GM21381 (cell line): Measurements from ENCODE around the gene MAPKAP1.
A peak's percentile ranks its signal among the peaks of the same experiment; 100 is the strongest.

Experiments used
- ATAC-seq: cut with Tn5 transposase; IDR thresholded peaks from one replicate; pipeline ENCODE4 v1.9.1; 2021; ENCODE audit warnings: mild to moderate bottlenecking, moderate library complexity; ENCODE audit not compliant: unreplicated experiment

MAPKAP1 gene

DNA sequence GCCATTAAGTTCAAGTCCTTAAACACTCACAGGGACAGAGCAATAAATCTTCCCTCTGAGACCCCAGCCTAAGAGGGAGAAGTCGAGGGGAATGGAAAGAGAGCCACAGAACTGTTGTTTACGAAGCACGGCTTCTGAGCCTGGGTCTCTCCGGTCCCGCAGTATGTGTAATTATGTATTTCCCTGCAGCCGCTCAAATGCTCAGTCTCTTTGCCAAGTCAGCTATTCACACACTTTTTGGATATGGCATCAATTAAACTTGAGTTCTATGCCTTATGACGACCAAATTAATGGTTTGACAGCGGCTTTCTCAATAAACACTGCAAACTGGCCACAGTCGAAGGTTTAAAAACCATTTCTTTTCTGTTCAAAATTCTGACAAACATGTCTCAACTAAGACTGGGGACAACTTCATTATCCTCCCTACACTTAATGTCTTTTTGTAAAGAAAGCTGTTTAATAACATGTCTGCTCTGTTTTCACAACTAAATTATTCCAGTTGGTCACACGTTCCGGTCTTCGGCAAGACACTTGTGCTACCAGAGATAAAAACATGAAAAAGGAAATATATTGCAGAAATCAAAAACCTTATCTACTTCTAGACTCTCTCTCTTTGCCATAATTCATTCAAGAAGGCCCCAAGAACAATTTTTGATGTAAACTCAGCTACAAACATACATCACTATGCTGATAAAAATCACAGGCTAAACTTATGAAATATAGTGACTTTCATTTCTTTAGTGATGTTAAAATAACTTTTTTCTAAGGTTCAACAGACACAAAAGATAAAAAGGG, 242.2 kb downstream of the MAPKAP1 start:
- no peak for ATAC-seq

DNA sequence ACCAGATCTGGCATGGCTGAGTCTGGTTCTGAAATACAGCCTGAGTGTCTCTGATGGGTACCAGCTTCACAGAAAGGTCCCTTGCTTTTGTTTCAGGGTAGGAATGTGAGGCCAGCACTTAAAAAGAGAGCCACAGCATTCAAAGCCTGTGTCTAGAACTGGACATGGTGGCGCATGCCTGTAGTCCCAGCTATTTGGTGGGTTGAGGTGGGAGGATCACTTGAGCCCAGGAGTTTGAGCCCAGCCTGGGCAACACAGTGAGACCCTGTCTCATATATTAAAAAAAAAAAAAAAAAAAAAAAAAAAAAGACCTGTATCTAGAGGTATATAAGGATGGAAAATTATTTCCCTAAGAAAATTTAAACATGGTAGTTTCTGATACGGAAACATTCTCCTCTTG, 243.1 kb downstream of the MAPKAP1 start:
- ATAC-seq, result no peak

DNA sequence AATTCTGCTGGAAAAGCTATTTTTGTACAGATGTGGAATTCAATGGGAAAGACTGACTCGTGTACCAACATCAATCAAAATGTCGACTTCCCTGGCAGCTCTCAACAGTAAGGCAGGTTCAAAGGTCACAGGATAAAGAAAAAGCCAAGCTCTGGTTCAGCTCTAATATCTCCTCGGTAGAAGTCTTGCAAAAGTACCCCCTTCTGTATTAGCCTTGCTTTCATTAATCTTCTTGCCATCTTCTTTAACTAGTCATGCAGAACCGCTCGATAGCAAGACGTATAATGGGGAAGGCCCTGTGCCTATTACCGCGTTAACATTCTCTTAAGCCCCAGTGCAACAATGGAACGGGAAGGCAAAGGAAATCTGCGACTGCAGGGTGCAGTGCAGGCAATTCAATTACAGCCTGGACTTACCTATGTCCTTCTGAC, 244.1 kb downstream of the MAPKAP1 start:
- no peak for ATAC-seq

DNA sequence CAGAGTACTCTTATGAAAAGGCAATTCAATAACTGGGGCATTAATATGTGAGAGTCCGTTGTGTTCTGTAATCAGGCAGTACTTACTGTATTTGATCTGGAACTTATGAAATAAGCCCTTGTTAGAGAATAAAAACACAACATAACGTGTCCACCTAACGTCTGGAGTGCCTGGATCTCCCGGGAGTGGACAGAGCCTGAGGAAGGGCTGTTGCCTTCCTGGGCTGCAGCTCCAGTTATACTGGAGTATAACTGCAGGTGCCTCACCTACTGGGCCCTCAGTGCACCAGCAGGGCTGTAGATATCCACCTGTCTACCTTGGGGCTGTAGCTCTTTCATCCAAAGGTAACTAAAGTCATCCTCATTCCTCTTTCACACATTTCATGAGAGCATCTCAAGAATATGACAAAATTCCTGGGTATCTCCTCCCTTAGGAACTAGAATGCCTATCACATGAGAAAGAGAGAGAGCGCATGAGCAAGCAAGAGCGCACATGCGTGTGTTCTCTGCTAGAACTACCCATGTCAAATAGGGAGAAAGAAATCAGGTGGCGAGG, 245.3 kb downstream of the MAPKAP1 start:
- no peak for ATAC-seq

DNA sequence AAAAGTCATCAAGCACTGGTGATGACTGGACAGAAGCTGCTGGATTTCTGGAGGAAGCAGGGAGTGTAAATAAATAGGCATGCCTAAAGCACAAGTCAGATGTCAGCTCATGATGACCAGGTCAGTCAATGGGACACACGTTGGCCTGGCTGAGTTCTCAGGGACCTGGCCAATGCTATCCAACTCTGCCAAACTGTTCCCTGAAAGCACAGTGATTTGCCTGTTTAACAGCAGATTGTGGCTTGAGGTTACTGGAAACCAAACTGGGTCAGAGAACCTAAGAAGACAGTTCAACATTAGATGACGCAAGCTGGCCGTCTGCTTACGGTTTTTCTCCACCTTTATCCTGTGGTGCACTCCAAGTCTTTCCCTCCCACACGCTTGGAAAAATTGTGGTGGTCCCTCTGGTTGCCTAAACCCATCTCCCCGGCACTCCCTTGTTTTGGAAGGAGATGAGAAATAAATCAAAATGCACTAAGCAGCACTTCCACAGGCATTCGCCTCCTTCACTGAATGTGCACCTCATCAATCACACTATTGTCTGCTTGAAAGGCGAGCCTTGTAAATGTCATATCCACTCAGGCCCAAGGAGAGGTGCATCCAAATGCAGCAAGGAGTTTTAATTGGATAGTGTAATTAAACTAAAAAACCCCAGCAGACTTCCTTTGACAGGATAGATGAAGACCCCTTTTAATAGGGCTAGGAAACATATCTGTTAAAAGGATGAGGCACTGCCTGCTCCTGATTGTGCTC, 245.9 kb downstream of the MAPKAP1 start:
- ATAC-seq, result no peak

DNA sequence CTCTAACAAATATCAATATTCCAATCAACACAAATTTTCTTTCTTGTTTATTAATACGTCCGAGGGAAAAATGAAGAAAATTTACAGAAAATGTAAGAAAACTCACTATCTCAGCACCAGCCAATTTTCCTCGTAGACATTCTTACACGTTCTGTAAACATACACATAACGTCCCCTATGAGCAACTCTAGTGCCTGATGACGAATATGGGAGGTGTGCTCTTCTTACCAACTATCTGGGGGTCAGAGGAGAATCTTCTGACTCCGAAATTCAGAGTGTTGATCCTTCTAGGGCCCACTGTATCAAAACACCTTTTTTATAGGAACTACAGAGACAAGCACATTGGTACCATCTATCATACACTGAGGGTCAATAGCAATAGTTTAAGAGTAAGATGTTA, 246.7 kb downstream of the MAPKAP1 start:
- ATAC-seq, result no peak

DNA sequence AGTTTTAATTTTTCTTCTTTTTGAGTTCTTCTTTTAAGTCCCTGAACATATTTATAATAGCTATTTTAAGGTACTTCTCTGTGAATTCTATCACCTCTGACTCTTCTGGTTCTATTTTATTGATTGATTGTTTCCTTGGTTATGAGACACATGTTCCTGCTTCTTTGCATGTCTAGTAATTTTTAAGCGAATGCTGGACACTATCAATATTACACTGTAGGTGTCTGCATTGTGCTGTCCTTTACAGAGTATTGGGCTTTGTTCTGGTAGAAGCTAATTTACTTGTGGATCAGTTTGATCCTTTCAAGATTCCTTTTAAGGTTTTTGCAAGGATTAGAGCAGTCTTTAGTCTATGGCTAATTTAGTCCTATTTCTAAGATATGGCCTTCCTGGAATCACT, 249.7 kb downstream of the MAPKAP1 start:
- no peak for ATAC-seq

DNA sequence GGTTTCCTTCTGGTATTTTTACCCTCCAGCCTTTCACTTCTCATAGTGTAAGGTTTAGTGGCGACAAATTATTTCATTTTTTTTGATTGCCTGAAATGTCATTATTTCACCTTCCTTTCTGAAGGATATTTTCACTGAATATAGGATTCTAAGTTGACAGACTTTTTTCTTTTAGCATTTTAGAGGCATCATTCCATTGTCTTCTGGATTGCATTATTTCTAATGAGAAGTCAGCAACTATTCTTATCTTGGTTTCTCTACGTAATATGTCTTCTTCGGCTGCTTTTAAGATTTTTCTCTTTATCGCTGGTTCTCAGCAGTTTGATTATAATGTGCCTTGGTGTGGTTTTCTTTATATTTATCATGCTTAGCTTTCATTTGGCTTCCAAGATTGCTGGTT, 251.1 kb downstream of the MAPKAP1 start:
- ATAC-seq, result no peak

DNA sequence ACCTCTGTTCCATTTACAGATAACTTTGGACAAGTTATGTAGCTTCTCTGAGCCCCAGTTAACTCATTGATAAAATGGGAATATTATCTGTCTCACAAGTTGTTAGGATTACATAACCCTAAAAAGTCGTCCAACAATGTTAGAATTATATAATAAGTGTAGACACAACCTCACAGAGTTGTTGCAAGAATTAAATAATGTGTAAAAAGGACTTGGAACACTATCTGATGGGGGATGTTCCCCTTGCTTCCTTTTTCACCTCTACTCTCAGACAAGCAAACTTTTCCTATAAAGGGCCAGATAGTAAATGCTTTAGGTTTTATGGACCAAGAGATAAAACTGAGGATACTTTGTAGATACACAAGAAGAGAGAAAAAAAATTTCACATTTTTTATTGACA, 251.9 kb downstream of the MAPKAP1 start:
- no peak for ATAC-seq

DNA sequence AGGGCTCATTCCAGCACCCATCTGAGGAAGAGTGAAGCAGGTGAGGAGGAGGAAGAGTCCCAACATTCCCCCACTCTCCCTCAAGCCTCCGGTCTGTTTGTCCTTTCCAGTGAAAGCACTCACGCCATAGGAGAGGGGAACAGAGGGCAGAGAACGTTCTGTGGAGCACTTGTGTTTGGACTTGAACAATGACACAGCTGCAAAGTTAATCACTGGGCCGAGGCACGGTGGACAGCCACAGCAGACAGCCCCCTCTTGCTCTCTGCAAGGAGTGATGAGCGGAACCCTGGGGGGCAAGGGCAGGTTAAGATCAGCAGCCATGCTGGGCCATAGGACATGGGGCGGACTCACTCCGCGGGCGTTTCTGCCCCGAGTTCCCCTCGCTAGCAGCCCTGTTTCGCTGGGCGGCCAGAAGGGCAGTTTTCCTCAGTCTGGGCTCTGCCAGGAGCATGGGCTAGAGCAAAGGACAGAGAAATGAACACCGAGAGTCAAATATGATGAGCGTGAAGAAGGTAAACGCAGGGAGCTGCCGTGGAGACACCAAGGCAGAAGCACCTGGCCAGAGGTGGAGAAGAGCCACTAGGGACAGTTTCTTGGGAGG, 259.7 kb downstream of the MAPKAP1 start:
- no peak for ATAC-seq

DNA sequence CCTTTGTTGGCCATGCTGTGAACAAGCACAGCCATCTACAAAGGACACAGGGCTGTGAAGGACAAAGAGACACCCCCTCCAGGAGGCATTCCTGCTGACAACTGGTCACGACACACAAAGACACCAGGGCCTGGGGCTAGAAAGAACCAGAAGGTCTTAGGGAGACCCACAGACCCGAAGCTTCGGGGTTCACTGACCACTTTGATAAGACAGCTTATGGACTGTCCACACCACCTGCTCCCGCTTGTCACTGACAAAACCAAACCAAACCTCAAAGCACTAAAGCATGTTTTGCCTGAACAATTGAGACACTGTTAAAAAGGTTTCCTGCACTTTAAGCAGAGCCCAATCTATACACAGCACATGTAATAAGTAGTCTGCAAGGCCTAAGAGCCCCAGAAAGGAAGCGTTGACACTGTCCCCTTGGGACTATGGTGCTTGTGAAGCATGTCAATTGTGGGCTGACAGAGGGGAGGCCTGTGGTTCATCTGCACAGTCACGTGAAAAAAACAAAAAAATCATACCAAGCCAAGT, 260.4 kb downstream of the MAPKAP1 start:
- peak; percentile 95 for ATAC-seq

DNA sequence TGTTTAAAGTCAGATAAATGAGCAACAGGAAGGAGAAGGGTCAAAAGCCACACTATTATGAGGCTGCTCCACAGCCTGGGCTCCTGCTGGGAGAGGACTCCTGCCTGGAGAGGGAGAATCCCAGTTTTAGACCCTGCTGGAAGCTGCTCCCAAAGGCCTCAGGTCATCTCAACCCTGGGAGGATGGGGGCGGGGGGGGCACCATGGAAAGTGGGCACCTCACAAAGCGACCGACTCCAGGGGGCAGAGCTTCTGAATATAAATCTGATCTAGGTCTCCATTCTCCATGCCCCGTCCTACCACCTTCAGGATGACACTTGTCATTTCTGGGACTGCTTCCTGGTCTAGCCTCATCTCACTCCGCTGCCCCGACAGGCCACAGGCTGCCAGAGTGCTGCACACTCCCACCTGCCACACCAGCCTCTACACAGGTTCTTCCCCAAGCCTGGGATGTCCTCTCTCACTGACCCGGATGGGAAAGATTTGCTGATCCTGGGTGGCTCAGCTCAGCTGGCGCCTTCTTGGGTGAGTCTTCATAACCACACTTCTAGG, 262.0 kb downstream of the MAPKAP1 start:
- no peak for ATAC-seq

DNA sequence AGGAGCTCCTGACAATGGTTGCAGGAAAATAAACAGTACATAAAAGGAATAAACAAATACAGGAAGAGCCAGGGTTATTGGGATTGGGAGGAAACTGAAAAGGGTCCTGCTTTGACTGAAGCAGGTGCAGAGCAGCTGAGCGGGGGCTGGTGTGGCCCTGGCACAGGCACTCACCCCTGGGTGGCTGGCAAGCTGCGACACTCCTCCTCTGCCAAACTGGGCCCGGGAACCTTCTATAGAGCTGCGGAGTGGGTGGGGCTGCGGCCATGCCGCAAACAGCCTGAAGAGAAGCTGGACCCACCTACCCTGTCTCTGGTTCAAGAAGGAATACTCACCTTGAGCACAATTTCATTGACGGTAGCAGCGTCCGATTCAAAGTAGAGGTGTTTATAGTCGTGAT, 262.8 kb downstream of the MAPKAP1 start:
- no peak for ATAC-seq

DNA sequence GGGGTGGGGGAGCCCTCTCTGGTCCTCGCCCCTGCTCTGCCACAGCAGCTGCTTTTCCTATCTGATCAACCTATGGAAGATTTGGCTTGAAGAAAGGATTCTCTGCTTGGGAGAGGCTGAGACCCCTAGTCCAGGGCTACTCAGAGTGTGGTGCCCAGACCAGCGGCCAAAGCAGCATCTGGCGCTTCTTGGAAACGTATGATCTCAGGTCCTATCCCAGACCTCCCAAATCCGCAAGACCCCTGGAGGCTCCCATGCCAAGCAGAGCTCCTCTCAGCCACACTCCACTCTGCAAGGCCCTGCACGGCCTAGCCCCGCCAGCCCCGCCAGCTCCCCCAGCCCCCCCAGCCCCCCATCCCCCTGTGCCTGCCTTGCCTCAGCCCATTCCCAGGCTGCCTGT, 263.6 kb downstream of the MAPKAP1 start:
- no peak for ATAC-seq

DNA sequence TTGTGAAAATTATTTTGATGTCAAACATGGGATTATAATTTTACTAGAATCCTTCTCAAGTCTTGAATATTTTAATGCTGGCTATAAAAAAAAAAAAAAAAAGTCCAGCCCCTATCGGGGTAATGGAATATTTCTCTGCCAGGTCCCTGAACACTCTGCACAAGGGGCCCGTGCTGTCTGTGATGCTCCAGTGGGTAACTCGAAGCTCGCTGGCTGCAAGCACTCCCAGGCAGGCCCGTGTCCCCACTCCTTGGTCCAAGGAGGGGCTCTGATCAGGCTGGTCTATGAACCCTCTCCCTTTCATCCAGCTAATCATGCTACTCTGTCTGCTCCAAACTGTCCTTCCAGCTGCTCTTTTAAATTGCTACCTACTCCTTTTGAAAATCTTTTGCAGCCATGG, 264.6 kb downstream of the MAPKAP1 start:
- no peak for ATAC-seq

DNA sequence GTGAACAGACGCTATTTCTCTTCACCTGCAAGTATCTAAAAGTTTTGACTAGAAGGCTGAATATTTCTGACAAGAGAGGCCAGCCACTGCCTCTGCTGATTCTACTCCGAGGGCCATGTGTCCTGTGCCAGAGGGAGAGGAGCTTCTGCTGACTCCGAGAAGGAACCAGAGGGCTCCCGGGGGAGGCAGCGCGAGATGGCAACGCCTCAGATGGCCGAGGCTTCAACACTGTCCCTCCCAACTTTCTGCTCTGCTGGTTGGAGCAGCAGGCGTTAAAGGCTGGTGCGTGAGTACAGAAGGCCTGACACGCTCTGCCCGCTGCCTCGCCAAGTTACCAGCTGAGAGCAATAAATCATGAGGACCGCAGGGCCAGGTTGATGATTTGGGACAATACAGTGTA, 266.6 kb downstream of the MAPKAP1 start:
- no peak for ATAC-seq

DNA sequence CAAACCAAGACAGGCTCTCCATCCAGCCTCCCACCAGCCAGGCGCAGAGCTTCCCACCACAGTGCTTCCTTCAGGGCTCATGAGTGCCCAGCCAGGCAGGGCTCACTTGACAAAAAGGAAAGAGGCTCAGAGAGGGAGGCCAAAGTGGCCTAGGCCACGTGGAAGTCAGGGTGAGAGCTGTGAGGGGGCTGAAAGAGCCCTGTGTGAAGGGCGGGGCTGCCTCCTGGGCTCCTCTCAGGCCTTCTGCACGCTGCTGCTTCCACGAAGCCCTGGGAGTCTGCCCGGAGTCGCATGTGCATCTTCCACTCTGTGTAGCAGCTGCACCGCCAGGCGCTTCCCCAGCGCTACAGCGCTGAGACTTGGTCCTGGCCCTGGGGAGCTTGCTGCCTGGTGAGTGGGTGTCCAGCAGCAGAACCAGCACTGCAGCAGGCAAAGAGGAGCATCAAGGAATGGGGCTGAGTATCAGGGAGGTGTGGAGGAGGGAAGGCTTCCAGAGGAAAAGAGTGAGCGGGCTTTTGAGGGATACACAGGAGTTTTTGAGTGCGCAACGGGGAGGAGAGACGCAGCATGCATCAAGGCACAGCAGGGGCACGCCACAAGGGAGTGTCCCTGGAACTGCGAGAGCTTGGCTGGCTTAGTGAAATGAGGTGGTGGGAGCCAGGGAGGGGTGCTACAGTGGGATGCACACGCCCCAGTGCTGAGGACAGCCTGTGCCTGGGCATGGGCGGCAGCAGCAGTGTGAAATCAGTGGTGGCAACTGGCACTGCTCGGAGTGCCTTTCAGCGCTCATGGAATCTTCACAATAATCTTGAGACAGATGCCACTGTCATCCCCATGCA, 267.4 kb downstream of the MAPKAP1 start:
- ATAC-seq, result no peak

DNA sequence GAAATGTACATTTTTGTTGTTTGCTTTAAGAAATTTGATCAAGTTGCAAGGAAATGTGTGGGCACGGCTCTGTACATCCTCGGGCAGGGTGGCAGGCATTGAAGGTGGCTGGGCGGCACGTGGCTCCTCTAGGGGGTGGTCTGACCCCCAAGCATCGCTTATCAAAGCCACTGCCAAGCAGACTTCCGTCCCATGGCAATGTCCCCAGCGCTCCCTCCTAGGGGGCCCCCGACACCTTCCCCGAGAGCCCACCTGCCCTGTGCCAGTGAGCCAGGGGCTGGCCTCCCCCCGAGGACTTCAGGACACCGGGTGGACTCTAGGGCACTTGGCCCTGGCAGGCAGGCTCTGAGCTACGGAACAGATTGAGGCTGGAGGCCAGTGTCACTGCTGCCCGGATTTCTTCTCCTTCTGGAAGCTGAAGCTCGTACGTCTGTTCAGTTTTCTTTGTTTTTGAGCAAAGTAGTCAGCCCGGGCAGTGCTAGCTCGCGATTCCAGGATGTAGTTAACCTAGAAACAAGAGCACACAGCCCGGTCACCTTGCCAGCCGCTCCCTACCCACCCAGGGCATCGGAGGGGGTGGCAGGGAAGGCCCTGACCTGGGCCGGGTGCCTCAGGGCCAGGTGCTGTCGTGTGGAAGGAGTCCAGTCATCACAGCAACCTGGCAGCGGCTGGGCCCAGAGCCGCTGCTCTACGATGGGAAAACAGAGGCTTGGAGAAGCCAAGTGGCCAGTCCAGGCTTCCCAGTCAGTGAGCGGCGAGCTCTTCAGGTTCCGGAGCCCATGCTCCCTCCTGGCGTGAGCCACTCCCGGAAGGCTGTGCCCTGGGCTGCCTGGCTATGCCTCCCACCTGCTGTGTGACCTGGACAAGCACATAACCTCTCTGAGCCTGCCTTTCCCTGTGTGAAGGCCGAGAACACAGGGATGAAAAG, 268.2 kb downstream of the MAPKAP1 start:
- no peak for ATAC-seq

DNA sequence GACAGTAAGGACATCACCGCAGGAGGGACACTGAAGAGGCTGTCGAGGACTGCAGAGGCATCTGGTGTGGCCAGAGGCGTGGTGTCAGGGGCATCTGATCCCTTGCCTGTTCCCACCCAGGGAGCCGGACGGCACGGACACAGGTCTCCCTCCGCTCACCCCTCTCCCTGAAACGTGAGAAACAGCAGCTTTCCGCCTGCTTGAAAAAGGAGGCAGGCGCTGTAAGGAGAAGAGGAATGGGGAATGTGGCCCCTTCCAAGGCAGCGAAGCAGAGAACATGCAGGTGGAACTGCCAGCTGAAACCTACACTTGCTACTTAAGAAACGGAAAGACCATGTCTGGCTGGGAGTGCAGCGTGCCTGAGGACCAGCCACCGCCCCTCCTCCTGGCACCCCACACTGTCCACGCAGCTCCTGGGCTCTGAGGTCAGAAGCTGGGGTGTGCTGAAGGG, 269.2 kb downstream of the MAPKAP1 start:
- ATAC-seq, result no peak
